Cardiac septum (tissue), 1 donor: ENCODE data around the gene GOLGA8N. TPM values are rescaled to one million over a fixed set of nuclear protein-coding genes. Genes with fewer than 3 reads are reported as not detected.
"Not testable (repeated sequence)": the region's sequence is repeated elsewhere in the genome, so short reads cannot be mapped to it uniquely, and the experiment has no call there.

Experiments
- DNase-seq: peaks from one replicate; pipeline ENCODE4 v3.0.0-alpha.2; 2020; ENCODE audit warnings: low spot score
- intact Hi-C: fragments of 100-400 bp; cut with DNase I; formaldehyde crosslinking; loops from one replicate; pipeline ENCODE4 v1.14.0; 2022
- long read RNA-seq: library from polyadenylated mRNA; unstranded; transcript quantifications from one replicate; pipeline ENCODE4 v2.0.0, GENCODE V29; 2021
- total RNA-seq: library from RNA; stranded (reverse); fragmentation: NEBNext Ultra II Directional; extraction: Animal tissue kit (Norgen Biotek cat#: 25700); gene quantifications from one replicate; pipeline ENCODE4 v1.2.1, GENCODE V29; 2021
- donor health status: DM: no; HTN: no; CAD: no.

Gene GOLGA8N
- total RNA-seq, result 11.1 TPM
- long read RNA-seq, result 0 reads

DNA sequence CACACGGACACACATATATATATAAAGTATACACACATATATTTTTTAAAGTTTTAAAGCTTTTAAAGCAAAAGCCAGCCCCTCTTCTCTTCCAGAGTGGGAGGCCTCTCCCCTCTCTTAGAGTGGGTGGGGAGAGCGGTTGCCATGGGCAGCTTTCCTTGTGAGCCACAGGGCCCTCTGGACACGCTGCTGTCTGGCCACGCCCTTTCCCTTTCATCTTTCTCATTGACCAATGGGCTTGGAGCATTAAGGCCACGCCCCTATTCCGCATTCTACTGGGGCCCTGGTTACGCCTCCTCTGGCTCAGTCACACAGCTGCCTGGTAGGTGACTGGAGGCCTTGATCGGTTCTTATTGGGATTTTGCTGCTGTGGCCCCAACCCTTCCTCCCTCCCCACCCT is at the start of gene GOLGA8N:
GOLGA8N (plus strand) TSS at position 306 of the 400 bp plus-strand sequence.
- intact Hi-C loops, DNase-seq: not testable (repeated sequence)

DNA sequence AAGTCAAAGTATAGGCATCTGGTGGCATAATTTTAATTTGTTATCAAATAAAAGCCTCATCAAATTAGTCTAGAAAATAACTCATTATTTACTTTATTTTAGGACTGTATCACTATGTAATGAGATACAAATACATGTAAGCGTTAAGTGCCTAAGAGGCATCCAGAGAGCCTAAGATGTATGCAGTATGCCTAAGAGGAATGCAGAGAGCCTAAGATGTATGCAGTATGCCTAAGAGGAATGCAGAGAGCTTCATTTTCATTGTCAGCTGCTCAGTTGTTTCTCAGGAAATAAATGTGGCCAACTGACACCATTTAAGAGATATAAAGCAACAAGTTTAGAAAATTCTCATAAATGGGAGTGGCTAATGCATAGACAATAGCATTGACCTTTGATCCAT is 49.8 kb upstream of the GOLGA8N start:
- intact Hi-C loops, DNase-seq: not testable (repeated sequence)

DNA sequence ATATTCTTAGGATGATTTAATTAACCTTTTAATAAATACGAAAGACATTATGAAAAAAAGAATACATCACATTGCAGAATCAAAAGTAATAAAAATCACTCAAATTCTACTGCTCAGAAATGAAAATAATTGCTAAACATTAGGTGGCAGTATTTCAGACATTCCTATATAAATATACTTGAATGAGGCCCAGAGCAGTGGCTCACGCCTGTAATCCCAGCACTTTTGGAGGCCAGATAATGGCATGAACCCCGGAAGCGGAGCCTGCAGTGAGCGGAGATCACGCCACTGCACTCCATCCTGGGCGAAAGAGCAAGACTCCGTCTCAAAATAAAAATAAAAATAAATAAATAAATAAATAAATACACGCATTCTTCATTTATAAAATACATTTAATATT is 48.1 kb upstream of the GOLGA8N start:
- DNase-seq, intact Hi-C loops: not testable (repeated sequence)

DNA sequence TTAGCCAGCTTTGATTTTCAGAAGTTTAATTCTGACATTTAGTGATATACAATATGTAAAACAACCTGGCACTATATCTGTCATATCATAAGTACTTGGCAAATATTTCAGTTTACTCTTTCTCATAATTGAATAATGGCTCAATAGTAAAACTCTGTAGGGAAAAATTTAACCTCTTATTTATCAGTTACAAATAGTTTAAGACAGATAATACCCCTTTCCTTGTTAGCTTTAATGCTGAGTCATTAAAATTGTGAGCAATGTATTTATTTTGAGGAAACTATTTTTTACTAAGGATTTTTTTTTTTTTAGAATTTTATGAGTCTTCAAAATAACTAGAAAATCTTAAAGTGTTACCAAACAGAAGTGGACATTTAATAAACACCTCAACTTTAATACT is 38.7 kb upstream of the GOLGA8N start:
- DNase-seq, intact Hi-C loops: not testable (repeated sequence)

DNA sequence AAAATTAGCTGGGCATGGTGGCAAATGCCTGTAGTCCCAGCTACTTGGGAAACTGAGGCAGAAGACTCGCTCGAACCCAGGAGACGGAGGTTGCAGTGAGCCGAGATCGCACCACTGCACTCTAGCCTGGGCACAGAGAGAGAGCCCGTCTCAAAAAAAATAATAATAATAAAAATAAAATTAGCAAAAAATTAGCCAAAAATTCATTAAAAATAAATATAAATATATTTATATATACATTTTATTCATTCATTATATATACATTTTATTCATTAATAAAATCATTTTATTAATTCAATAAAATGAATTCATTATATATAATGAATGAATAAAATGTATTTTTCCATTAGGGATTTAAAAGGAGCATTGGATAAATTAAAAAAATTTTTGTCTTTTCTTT is 31.1 kb upstream of the GOLGA8N start:
- intact Hi-C loops, DNase-seq: not testable (repeated sequence)

DNA sequence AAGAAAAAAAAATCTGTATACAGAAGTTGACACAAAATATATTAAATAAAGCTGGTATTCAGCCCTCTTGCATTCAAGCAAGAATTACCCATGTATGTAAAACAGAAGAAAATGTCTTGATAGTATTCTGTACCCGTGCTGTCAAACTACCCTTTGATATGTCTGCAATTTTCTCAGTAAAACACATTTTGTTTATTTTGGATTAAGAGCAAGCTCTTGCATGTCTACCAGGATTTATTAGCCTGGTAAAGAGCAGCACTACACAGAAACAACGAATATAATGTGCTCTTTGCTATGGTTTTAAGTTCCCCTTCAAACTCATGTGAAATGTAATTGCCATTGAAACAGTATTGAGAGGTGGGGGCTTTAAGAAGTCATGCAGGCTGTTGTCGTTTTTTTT is 24.3 kb upstream of the GOLGA8N start:
- intact Hi-C loops, DNase-seq: not testable (repeated sequence)

DNA sequence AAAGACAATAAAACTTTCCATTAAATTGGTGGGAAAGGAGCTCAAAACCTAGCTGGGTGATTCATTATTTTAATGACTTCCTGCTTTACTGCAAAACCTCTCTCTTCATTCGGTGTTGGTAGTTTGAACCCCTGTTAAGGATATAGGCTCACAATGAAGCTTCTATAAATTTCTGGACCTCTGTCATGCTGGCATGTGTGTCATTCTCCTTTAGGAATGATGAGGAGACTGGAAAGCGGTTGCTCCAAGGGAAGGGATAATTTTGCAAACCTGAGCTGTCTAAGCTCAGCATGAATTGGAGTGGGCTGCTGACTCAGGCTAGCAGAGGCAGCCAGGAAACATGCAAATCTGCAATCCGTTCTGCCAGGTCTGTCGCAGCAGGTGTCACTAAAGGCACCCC is 14.8 kb upstream of the GOLGA8N start:
- DNase-seq, intact Hi-C loops: not testable (repeated sequence)

DNA sequence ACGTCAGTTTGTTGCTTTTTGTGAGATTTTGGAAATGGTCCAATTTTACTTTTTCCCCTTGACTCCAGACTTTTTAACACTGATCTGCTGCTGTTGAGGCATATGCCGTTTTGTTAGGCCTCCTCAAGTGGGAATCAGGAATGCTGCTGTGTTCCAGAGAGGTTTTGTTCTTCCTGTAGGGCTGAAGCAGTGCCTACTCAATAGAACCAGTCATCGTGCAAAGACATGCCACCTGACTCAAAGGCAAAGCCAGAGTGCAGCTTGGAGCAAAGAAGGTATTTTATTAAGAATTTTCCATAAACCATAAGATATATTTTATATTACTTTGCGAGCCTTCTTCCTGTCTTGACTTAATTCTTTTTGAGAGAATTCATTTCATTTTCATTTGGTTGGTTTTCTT is 7.4 kb upstream of the GOLGA8N start:
- DNase-seq, intact Hi-C loops: not testable (repeated sequence)

DNA sequence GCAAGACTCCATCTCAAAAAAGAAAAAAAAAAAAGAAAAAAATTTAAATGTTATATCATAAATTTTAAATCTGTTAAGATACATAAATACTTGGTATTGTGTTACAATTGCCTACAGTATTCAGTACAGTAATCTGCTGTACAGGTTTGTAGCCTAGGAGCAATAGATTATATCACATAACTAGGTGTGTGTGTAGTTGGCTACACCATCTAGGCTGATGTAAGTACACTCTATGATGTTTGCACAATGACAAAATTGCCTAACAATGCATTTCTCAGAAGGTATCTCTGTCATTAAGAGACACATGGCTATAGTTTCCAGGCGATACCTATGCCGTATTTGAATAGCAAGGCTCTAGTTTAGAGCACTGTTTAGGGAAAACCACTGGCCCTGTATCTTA is 16.3 kb downstream of the GOLGA8N start:
- intact Hi-C loops, result not testable (repeated sequence)

DNA sequence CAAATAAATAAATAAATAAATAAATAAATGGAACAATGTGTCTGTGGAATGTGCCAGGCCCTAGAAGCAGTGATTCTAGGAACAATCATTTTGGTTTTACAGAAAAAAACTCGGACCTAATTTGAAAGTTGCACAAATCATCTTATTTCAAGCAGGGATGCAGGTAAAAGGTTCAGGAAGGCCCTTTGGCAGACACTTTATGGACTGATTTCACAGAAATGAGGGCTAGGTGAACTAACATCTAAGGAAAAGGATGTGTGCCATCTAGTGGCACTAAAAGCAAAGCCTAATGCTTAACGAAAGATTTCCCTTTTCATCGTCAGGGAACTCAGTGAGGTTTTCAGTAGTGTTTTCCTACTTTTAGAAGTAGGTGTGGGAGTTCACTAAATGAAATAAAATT is 17.5 kb downstream of the GOLGA8N start:
- intact Hi-C loops, DNase-seq: not testable (repeated sequence)

More for the DNA sequence above, 16.3 kb downstream of the GOLGA8N start:
- DNase-seq, result not testable (repeated sequence)

DNA sequence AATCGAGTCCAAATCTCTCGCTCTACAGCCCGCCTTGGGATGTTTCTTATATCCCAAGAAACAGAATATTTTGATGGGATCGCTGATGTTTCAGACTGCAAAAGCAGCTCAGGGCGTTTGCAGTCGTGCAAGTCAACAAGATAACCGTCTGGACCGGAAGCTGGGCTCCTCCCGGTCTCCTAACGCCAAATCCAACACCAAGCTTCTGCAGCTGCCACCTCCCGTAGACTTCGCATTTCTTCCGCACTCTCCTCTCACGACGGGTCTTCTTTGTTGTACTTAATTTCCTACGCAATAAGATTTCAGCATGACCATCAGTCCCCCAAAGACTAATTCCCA is 21.4 kb downstream of the GOLGA8N start:
- DNase-seq, intact Hi-C loops: not testable (repeated sequence)

DNA sequence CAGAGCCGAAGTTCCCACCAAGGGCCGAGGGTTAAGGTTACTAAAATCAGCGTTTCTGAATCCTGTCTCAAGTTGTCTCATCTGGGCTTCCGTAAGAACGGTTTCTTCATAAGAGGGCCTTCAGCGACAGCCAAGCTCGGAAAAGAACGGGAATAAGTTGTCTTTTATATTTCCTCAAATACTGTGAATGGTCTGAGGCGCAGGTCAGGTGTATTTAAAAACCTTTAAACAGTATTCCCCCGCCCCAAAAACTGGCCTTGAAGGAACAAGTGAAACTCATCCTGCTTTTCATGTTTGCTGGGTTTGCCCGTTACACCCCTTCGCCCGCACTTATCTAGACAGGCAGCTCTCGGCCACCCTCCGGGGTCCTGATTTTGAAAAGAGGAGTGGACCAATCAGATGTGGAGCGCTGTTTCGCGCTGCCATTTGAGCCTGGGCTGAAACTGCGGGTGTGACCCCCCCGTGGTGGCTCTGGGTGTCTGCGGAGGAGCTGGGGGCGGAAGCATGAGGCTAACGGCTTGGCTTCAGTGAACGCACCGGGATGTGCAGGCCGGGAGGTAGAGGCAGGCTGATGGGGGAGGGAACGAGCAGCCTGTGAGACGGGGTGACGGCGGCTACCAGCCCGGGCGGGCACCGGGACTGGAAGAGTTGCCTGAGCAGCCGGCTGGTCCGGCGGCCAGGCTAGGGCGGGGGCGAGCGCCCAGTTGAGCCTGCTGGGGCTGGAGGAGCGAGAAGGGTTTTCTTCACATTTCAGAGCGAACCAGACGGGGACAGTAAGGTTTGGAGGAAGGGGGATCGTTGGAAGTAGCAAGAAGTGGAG is 22.0 kb downstream of the GOLGA8N start, which contains the start of gene ARHGAP11A:
ARHGAP11A (plus strand) TSS at position 454 of the 820 bp plus-strand sequence. CDS start 708 bp downstream, outside the sequence.
- intact Hi-C loops, result not testable (repeated sequence)
- DNase-seq, result peak; percentile 90

DNA sequence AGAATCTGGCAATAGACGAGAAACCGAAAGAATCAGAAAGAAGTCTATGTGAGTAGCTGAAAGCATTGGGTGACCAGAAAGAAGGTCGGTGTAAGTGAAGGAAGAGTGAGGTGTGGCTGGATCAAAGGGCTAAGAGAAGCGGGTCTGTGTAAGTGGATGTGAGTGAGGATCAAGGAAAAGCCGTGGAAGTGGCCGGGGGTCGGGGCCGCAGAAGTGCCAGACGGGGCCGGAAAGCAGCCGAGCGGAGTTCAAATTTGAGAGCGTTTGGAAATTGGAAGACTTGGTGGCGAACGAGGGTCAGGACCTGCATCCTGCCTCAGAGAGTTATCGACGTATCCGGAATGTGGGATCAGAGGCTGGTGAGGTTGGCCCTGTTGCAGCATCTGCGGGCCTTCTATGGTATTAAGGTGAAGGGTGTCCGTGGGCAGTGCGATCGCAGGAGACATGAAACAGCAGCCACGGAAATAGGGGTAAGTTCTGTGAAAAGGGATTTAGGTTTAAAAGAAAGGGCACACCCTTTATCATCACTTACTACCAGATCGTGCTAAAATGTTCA is 22.7 kb downstream of the GOLGA8N start:
- not testable (repeated sequence) for DNase-seq

DNA sequence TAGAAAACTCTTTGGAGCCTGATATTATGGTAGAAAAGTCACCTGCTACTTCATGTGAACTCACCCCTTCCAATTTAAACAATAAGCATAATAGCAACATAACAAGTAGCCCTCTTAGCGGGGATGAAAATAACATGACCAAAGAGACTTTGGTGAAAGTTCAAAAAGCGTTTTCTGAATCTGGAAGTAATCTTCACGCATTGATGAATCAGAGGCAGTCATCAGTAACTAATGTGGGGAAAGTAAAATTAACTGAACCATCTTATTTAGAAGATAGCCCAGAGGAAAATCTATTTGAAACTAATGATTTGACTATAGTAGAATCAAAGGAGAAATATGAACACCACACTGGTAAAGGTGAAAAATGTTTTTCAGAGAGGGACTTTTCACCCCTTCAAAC is 43.2 kb downstream of the GOLGA8N start:
- intact Hi-C loops, result no loop called here
- no peak for DNase-seq

More for the DNA sequence above, 22.7 kb downstream of the GOLGA8N start:
- intact Hi-C loops, result not testable (repeated sequence)

DNA sequence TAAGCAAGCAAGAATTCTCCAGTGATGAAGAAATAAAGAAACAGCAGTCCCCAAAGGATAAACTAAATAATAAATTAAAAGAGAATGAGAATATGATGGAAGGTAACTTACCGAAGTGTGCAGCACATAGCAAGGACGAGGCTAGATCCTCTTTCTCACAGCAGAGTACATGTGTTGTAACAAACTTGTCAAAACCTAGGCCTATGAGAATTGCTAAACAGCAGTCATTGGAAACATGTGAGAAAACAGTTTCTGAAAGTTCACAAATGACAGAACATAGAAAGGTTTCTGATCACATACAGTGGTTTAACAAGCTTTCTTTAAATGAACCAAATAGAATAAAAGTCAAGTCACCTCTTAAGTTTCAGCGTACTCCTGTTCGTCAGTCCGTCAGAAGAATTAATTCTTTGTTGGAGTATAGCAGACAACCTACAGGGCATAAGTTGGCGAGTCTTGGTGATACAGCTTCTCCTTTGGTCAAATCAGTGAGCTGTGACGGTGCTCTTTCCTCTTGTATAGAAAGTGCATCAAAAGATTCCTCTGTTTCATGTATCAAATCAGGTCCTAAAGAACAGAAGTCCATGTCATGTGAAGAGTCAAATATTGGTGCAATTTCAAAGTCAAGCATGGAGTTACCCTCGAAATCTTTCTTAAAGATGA is 43.8 kb downstream of the GOLGA8N start:
- intact Hi-C loops, result no loop called here
- DNase-seq, result no peak

DNA sequence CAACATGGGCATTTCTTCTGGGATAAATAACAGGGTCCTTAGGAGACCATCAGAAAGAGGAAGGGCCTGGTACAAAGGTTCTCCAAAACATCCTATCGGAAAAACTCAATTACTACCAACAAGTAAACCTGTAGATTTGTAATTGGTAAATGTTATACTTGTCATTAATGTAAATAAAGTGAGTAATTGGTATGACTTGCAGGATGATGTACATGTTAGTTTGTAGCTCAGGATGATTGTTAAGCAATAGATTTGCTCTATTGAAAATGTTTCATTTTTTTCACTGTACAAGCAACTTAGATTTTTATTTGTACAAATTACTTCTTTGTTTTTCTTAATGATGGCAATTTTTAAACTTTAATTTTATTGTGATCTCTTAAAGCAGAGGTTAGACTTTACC is 44.4 kb downstream of the GOLGA8N start:
- intact Hi-C loops, result no loop called here
- DNase-seq, result no peak

DNA sequence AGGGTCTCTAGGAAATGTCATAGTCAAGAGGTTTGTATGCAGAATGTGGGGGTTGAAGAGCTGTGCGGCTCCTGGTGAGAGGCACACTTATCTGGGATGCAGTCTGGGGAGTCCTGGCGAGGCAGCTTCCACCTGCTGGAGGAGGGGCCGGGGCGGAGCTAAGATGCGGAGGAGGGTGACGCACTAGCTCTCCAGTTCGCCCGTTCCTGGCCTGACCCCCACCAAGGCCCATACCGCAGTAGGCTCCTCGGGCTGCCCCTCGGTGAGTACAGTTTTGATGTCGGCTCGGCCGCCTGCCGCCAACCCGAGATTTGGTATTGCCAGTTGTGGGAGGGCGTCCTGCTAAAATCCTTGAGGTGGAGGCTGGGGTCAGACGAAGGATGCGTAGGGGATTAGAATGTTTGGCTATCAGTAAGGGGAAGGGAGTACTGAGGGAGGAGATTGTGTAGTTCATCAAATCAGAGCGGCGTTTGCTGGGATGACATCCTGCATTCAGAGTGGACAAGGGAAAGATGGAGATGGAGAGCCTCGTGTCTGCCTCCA is 48.3 kb downstream of the GOLGA8N start, which contains the start of gene SCG5:
SCG5 (plus strand) TSS at position 194 of the 543 bp plus-strand sequence. CDS start 1,883 bp downstream, outside the sequence.
- DNase-seq, result no peak
- intact Hi-C loops, result no loop called here

DNA sequence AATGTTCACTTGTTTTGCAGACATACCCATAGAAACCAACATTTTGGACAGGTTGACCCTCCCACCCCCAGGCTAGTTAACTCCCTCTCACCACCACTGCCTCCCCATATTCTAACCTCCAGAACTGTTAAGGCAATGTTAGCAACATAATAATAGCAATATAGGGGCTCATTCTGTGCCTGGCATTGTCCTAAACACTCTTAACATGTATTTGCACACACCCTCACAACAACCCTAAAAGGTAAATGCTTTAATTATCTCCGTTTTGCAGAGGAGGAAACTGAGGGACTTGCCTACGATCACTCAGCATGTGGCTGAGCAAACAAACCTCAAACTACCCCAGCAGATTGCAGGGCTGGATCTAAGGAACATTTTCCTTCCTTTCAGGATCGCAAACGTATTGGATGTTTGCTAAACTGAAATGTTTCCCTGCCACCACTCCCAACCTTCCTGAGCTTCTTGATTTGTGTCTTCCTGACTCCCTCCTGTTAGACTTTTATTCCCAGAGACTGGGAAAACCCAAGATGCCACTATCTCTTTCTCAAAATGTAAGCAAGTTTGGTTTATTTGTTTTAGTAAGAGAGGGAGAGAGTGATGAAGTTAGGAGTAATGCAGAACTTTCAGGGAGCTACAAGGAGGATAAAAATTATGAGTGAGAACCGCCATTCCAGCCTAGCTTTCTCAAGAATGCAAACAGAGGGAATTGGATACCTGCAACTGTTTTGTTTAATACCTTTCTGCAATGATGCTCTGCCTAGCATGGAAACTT is 49.6 kb downstream of the GOLGA8N start:
- no peak for DNase-seq
- intact Hi-C loops, result no loop called here

DNA sequence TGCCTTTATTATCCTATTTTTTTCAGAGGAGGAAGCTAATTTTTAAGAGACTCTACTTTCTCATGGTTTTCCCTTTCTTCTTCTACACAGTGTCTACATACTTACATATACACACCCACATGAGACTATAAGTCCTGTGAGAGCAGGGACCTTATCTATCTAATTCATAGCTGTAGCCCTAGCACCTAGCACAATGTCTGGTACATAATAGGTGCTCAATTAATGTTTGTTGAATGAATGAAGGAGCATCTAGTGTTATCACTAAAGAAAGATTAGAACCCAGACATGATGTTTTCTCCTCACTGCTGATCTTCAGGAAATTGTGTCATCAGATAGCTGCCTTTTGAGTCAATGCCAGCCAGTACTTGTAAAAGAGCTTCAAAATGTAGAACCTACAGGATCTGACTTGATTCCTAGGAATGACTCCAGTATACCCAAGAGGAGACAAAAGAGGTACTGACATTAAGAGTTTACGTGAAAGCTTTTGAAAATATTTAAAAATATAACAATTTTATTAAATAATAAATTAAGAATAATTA is 50.7 kb downstream of the GOLGA8N start:
- intact Hi-C loops, result no loop called here
- DNase-seq, result no peak
